ENCODE results near the gene UNC93A. TPM values are rescaled to one million over a fixed set of nuclear protein-coding genes. Genes with fewer than 3 reads are reported as not detected.
"Not testable (repeated sequence)": the region's sequence is repeated elsewhere in the genome, so short reads cannot be mapped to it uniquely, and the experiment has no call there.

Gene UNC93A
- total RNA-seq, 1 donor from 2014 or later: not detected

DNA sequence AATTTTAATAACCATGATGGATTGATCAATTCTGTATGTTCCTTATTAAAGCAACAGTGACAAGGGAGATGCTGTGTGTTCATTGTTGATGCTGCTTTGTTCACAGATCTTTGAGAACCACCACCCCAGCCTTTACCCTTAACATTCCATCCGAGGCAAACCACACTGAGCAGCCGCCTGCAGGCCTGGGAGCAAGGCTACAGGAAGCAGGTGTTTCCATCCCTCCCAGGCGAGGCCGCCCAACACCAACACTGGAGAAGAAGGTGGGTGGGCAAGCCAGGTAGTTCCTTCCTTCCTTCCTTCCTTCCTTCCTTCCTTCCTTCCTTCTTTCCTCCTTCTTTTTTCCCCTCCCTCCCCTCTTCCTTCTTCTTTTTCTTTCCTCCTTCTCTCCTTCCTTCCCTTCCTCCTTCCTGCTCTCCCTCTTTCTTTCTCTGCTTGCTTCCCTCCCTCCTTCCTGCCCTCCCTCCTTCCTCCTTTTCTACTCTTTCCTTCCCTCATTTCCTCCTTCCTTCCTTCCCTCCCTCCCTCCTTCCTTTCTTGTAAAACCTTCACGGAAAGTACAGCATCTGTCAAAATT is 47.5 kb downstream of the UNC93A start:
- DNase-seq (ENCODE audit: low spot score): no peak

GRCh38 chr6:167341038-167341583 is 50.0 kb downstream of the UNC93A start:
- no peak for DNase-seq (ENCODE audit: low spot score)

- no peak for DNase-seq (ENCODE audit: low spot score)
Observed at GRCh38 chr6:167341665-167342655, 50.8 kb downstream of the UNC93A start.

- no peak for DNase-seq (ENCODE audit: low spot score)
Observed at GRCh38 chr6:167342879-167343610, 51.9 kb downstream of the UNC93A start.

GRCh38 chr6:167345348-167345747 is 54.2 kb downstream of the UNC93A start:
- no peak for DNase-seq (ENCODE audit: low spot score)

- DNase-seq (ENCODE audit: low spot score): no peak
Observed at GRCh38 chr6:167345960-167346359, 54.8 kb downstream of the UNC93A start.

GRCh38 chr6:167347226-167347625 is 56.1 kb downstream of the UNC93A start:
- no peak for DNase-seq (ENCODE audit: low spot score)

GRCh38 chr6:167349631-167350274 is 58.6 kb downstream of the UNC93A start:
- no peak for DNase-seq (ENCODE audit: low spot score)

- no peak for DNase-seq (ENCODE audit: low spot score)
Observed at GRCh38 chr6:167350275-167350696, 59.2 kb downstream of the UNC93A start.

DNA sequence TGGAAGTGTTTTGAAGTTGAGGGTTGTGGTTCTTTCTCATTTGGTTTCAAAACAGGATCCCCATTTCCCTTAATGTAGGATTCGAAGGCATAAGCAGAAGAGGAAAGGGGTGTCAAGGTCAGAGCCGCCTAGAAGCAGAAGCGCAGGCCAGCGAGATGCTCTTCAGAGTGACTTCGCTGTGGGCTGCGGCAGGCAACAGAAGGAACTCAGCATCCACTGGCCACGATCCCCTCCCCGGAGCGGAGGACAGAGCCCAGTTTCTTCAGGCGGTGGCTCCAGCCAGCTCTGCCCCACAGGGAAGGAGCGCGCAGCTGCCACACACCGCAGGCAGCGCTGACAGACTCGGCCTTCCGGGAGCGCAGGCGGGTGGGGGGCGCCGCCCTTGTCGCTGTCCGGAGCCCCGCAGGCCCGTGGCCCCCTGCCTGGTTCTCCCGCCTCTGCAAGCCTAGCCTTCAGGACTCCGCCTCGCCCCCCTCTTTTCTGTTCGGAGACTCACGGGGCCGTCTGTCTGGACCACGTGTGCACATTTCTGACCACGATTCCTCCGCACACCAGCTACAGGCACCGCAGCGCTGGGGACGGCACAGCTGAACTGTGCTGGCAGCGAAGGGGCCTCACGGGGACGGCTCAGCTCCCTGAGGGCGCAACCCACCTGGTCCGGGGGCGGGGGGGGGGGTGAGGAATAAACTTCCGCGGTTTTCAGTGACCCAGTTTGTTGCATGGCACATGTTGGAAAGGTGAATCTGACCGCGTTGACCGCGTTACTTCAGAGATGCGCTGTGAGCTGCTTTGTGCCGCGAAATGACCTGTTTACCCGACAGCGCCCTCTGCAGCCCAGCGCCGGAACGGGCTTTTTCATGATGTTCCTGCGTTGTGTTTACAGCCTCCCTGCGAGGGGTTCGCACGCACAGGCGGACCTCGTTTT is 59.9 kb downstream of the UNC93A start:
- DNase-seq (ENCODE audit: low spot score): no peak

- no peak for DNase-seq (ENCODE audit: low spot score)
Observed at GRCh38 chr6:167351656-167352345, 60.7 kb downstream of the UNC93A start.

- no peak for DNase-seq (ENCODE audit: low spot score)
Observed at GRCh38 chr6:167356874-167357273, 65.8 kb downstream of the UNC93A start.

DNA sequence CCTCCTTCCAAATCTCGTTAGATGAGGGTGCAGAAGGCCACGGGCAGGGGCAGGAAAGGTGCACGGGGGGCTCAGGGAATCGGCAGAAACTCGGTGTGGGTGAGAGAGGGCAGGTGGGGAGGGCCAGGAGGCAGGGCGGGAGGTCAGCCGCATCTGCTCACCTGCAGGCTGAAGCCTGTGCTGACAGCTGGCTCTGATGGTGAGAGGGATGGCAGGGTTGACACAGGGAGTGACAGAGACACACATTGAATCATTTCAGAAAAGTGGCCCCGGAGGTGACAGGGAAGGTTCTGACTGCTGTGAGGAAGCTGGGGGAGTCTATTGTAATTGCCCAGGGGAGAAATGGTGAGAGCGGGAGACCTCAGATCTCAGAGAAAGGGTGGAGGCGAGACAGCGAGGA is 67.3 kb downstream of the UNC93A start:
- not testable (repeated sequence) for DNase-seq (ENCODE audit: low spot score)

- DNase-seq (ENCODE audit: low spot score): not testable (repeated sequence)
Observed at GRCh38 chr6:167361170-167361569, 70.1 kb downstream of the UNC93A start.

Other genes starting within 250 kb of the UNC93A start
- not detected for gene CCR6, start 168.2 kb upstream of the UNC93A start, total RNA-seq
- gene GPR31, start 133.3 kb upstream of the UNC93A start, total RNA-seq: not detected
- not detected for gene TTLL2, start 33.8 kb downstream of the UNC93A start, total RNA-seq

Data from mesenteric fat pad (tissue), 1 donor.